Measurements from ENCODE around the gene CSRNP3.

CSRNP3 gene

GRCh38 chr2:165674780-165675179, 205.3 kb downstream of the CSRNP3 start:
- H3K4me3 ChIP-seq (ENCODE audit: low read depth, low read length) = no peak overlapping the region

- no peak overlapping the region for H3K4me3 ChIP-seq (ENCODE audit: low read depth, low read length)
Observed at GRCh38 chr2:165675551-165675968, 206.1 kb downstream of the CSRNP3 start.

- no peak overlapping the region for H3K4me3 ChIP-seq (ENCODE audit: low read depth, low read length)
Observed at GRCh38 chr2:165678882-165679281, 209.4 kb downstream of the CSRNP3 start.

GRCh38 chr2:165679621-165680020, 210.1 kb downstream of the CSRNP3 start:
- H3K4me3 ChIP-seq (ENCODE audit: low read depth, low read length) = no peak overlapping the region

- H3K4me3 ChIP-seq (ENCODE audit: low read depth, low read length) = no peak overlapping the region
Observed at GRCh38 chr2:165681841-165682240, 212.3 kb downstream of the CSRNP3 start.

- H3K4me3 ChIP-seq (ENCODE audit: low read depth, low read length) = no peak overlapping the region
Observed at GRCh38 chr2:165682546-165682945, 213.0 kb downstream of the CSRNP3 start.

- H3K4me3 ChIP-seq (ENCODE audit: low read depth, low read length) = no peak overlapping the region
Observed at GRCh38 chr2:165686800-165687199, 217.3 kb downstream of the CSRNP3 start.

GRCh38 chr2:165687426-165688002, 218.0 kb downstream of the CSRNP3 start:
- no peak overlapping the region for H3K4me3 ChIP-seq (ENCODE audit: low read depth, low read length)

GRCh38 chr2:165691615-165692014, 222.1 kb downstream of the CSRNP3 start:
- no peak overlapping the region for H3K4me3 ChIP-seq (ENCODE audit: low read depth, low read length)

GRCh38 chr2:165692906-165693305, 223.4 kb downstream of the CSRNP3 start:
- H3K4me3 ChIP-seq (ENCODE audit: low read depth, low read length) = no peak overlapping the region

GRCh38 chr2:165693838-165694237, 224.3 kb downstream of the CSRNP3 start:
- H3K4me3 ChIP-seq (ENCODE audit: low read depth, low read length) = no peak overlapping the region

GRCh38 chr2:165697748-165698443, 228.4 kb downstream of the CSRNP3 start:
- no peak overlapping the region for H3K4me3 ChIP-seq (ENCODE audit: low read depth, low read length)

GRCh38 chr2:165698444-165698884, 229.0 kb downstream of the CSRNP3 start:
- no peak overlapping the region for H3K4me3 ChIP-seq (ENCODE audit: low read depth, low read length)

- H3K4me3 ChIP-seq (ENCODE audit: low read depth, low read length) = no peak overlapping the region
Observed at GRCh38 chr2:165699946-165700345, 230.4 kb downstream of the CSRNP3 start.

- H3K4me3 ChIP-seq (ENCODE audit: low read depth, low read length) = no peak overlapping the region
Observed at GRCh38 chr2:165700531-165700930, 231.0 kb downstream of the CSRNP3 start.

GRCh38 chr2:165701147-165701546, 231.6 kb downstream of the CSRNP3 start:
- H3K4me3 ChIP-seq (ENCODE audit: low read depth, low read length) = no peak overlapping the region

GRCh38 chr2:165706960-165707487, 237.5 kb downstream of the CSRNP3 start:
- no peak overlapping the region for H3K4me3 ChIP-seq (ENCODE audit: low read depth, low read length)

- H3K4me3 ChIP-seq (ENCODE audit: low read depth, low read length) = no peak overlapping the region
Observed at GRCh38 chr2:165716091-165716490, 246.6 kb downstream of the CSRNP3 start.

- no peak overlapping the region for H3K4me3 ChIP-seq (ENCODE audit: low read depth, low read length)
Observed at GRCh38 chr2:165718610-165719210, 249.2 kb downstream of the CSRNP3 start.

- H3K4me3 ChIP-seq (ENCODE audit: low read depth, low read length) = no peak overlapping the region
Observed at GRCh38 chr2:165720511-165720910, 251.0 kb downstream of the CSRNP3 start.

- no peak overlapping the region for H3K4me3 ChIP-seq (ENCODE audit: low read depth, low read length)
Observed at GRCh38 chr2:165725421-165725820, 255.9 kb downstream of the CSRNP3 start.

Data from iPS-11a (cell line).